HG02759 (cell line): ENCODE measurements around the gene MRC1.

Experiments used
- ATAC-seq: cut with Tn5 transposase; IDR thresholded peaks from one replicate; pipeline ENCODE4 v1.9.1; 2021; ENCODE audit warnings: mild to moderate bottlenecking, moderate library complexity; ENCODE audit not compliant: unreplicated experiment

Gene MRC1

GRCh38 chr10:17795083-17795482 lies 14.1 kb upstream of the MRC1 start:
- ATAC-seq, result no peak

GRCh38 chr10:17795813-17796594 lies 13.1 kb upstream of the MRC1 start:
- ATAC-seq, result no peak

- no peak for ATAC-seq
These were observed 7.6 kb upstream of the MRC1 start for GRCh38 chr10:17801507-17801906.

- no peak for ATAC-seq
These were observed 6.8 kb upstream of the MRC1 start for GRCh38 chr10:17802350-17802749.

- no peak for ATAC-seq
These were observed 6.2 kb upstream of the MRC1 start for GRCh38 chr10:17802976-17803375.

- ATAC-seq, result no peak
These were observed 3.8 kb upstream of the MRC1 start for GRCh38 chr10:17805330-17805729.

GRCh38 chr10:17805921-17806577 lies 3.1 kb upstream of the MRC1 start:
- peak; percentile 79 for ATAC-seq

- ATAC-seq, result no peak
These were observed 2.2 kb downstream of the MRC1 start for GRCh38 chr10:17811146-17811865.

GRCh38 chr10:17814973-17815372 lies 5.8 kb downstream of the MRC1 start:
- ATAC-seq, result no peak

GRCh38 chr10:17816199-17816598 lies 7.1 kb downstream of the MRC1 start:
- no peak for ATAC-seq

- no peak for ATAC-seq
These were observed 8.2 kb downstream of the MRC1 start for GRCh38 chr10:17817316-17817715.

- ATAC-seq, result no peak
These were observed 8.6 kb downstream of the MRC1 start for GRCh38 chr10:17817790-17818189.

GRCh38 chr10:17819836-17820235 lies 10.7 kb downstream of the MRC1 start:
- ATAC-seq, result no peak

- ATAC-seq, result no peak
These were observed 11.8 kb downstream of the MRC1 start for GRCh38 chr10:17820943-17821342.

GRCh38 chr10:17821893-17822292 lies 12.7 kb downstream of the MRC1 start:
- no peak for ATAC-seq

GRCh38 chr10:17831341-17831740 lies 22.2 kb downstream of the MRC1 start:
- ATAC-seq, result no peak

GRCh38 chr10:17831896-17832295 lies 22.7 kb downstream of the MRC1 start:
- no peak for ATAC-seq

- no peak for ATAC-seq
These were observed 24.5 kb downstream of the MRC1 start for GRCh38 chr10:17833656-17834055.

GRCh38 chr10:17835688-17836087 lies 26.5 kb downstream of the MRC1 start:
- no peak for ATAC-seq

- ATAC-seq, result no peak
These were observed 27.8 kb downstream of the MRC1 start for GRCh38 chr10:17836942-17837341.

- no peak for ATAC-seq
These were observed 29.0 kb downstream of the MRC1 start for GRCh38 chr10:17838080-17838648.

GRCh38 chr10:17841050-17841449 lies 31.9 kb downstream of the MRC1 start:
- ATAC-seq, result no peak
